Esophagus muscularis mucosa (tissue), 2 donors: Measurements from ENCODE around the gene CBLC.

Experiments
- POLR2A ChIP-seq: fragments of 450-650 bp; IDR thresholded peaks from one replicate; pipeline ENCODE4 v1.6.1; 2017; ENCODE audit warnings: antibody characterized with exemption, moderate library complexity, mild to moderate bottlenecking, low read depth
- POLR2AphosphoS5 ChIP-seq, 2 donors: sonication (generic); formaldehyde crosslinking; IDR thresholded peaks; one replicate each; pipeline ENCODE4 v1.6.1; 2017; ENCODE audit warnings: antibody characterized with exemption in 2 of 2

- TF ChIP-seq POLR2A (no peak), POLR2AphosphoS5 (IDR thresholded peaks at IDR 0.05) (no peak)
These were observed 5.0 kb downstream of the CBLC start for GRCh38 chr19:44782729-44783128.
